Measurements from ENCODE around the gene ASB6.
"Not testable (repeated sequence)": the region's sequence is repeated elsewhere in the genome, so short reads cannot be mapped to it uniquely, and the experiment has no call there.

Gene ASB6

GRCh38 chr9:129640871-129641749 lies 841 bp downstream of the ASB6 start:
- no peak for DNase-seq

DNA sequence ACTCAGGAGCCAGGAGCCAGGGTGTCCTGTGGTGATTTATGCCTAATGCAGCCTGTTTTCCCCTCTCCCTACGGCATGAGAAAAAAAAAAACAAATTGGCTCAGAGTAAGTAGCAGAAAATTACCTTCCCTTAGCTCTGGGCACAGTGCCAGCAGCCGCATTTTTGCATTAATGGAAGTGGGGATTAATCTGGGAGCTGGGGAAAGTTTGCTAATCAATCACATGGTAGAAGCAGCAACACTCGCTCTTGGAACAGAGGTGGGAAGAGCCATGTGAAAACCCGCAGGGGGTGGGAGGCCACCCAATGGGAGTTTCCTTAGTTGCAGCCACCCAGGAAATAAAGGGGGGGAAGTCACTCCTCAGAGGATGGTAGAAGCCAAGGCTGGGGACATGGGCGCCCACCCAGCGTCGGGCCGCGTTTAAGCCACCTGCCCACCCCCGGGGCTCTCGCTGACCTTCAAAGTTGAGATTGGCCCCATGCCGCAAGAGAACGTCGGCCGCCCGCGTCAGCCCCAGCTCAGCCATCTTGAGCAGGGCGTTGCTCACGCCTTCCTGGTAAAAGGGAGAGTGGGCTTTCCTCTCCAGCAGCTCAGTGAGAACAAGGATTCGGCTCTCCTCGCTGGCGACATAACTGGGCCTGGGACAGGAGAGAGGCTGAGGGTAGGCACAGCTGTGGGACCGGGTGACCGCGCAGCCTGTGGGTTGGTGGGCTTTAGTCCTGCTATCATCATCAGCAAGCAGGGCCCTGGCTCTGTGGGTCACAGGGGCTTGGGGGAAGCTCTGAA lies 1.7 kb downstream of the ASB6 start:
- DNase-seq = no peak

- DNase-seq = no peak
Measured at GRCh38 chr9:129639756-129640085, 2.2 kb downstream of the ASB6 start.

GRCh38 chr9:129639034-129639630 lies 2.8 kb downstream of the ASB6 start:
- DNase-seq = no peak

GRCh38 chr9:129637673-129638439 lies 4.1 kb downstream of the ASB6 start:
- DNase-seq = no peak

DNA sequence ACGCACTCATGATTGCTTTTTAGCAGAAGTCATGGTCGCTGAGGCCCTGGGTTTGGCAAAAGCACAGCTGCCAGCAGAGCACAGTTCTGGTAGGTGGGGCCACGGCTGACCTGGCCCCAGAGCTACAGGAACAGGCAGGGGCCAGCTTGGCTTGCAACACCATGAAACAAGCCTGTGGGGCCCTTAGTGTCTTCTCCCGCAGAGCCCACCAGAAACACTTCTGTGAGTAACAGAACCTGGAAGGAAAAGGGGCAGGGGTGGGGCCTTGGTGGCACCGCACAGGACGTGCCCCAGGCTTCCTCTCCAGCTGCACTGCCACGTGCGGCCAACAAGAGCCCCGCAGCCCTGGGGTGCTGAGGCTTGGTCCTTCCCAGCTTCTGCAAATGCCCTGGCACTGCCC lies 4.8 kb downstream of the ASB6 start:
- DNase-seq = no peak

- DNase-seq = not testable (repeated sequence)
Measured at GRCh38 chr9:129636343-129636742, 5.6 kb downstream of the ASB6 start.

DNA sequence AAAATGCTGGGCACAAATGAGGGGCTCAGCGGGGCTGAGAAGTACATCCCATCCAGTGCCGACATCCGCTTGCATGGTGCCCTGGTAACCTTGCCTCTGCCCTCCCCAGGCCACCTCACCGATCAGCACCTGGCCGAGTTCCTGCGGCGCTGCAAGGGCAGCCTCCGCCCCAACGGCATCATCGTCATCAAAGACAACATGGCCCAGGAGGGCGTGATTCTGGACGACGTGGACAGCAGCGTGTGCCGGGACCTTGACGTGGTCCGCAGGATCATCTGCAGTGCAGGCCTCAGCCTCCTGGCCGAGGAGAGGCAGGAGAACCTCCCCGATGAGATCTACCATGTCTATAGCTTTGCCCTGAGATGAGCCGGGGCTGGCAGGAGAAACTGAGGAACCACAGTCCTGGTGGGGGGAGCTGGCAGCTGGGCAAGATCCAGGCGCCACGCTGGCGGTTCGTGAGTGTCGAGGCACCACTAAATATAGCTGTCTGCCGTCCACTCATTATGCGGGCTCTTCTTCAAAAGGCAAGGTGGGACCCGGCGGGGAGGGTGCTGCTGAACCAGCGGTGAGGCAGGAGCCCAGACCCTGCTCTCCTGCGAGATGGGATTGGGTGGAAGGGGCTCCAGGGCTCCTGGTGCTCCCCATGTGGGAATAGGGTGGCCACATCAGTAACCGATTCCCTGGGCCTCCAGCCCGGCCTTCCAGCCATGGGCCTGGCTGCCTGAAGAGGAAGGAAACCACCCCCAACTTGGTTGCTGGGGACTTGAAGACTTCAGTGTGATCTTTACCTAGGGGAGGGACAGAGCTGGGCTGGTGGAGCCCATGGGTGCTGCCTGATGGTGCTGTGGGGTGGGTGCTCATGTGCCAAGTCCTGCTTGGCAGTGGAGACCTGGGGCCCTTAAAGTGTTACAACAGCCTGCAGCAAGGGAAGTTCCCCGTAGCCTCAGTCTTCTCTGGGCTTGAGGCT lies 6.6 kb downstream of the ASB6 start:
- no peak for DNase-seq

GRCh38 chr9:129633848-129634247 lies 8.1 kb downstream of the ASB6 start:
- DNase-seq = no peak

DNA sequence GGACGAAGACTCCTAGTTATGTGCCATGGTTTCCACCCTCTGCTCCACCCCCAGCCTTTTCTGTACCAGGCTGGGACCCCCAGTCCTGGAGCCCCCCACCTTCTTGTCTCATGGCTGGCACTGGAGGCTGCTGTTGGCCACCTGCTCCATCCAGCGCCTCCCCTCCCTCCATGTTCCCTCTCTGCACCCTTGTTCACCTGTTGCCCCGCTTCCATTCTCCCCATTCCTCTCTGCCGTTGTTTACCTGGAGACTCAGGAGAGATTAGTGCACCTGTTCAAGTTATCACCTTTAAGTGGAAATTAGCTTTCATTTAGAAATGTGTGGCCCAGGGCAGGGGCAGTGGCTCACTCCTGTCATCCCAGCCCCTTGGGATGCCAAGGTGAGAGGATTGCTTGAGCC lies 8.7 kb downstream of the ASB6 start:
- DNase-seq = no peak

- no peak for DNase-seq
Measured at GRCh38 chr9:129632460-129632859, 9.5 kb downstream of the ASB6 start.

- DNase-seq = no peak
Measured at GRCh38 chr9:129631674-129632129, 10.2 kb downstream of the ASB6 start.

DNA sequence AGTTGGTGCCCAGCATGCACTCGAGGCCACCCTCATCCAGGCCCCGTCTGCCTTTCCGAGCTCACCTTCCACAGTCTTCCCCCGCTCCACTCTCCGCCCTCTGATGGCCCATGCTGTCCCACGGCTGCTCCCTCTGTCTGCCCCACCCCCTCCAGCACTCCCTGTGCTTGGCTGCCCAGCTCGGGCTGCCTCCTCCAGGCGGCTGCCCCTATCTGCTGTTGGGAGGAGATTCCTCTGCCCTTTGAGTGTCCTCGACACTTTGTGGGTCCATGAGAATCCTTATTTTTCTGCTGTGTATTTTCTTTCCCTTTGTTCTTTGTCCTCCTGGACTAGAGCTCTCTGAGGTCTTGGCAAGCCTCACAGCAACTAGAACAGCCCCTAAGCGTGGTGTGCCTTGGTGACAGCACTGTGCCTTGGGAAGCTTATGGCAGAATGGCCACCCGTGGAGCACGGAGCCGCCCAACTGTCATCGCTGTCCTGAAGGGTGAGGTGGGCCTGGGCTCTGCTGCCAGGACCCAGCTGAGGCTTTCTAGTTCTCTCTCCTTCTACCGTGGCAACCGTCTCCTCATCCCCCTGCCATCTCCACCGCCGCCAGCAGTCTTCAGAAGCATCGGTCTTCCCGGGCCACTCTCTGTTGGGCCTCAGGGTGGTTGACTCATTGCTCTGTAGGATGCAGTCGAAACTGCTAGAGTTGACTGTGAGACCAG lies 10.8 kb downstream of the ASB6 start:
- no peak for DNase-seq

GRCh38 chr9:129629251-129629820 lies 12.6 kb downstream of the ASB6 start:
- DNase-seq = no peak

GRCh38 chr9:129628709-129629108 lies 13.2 kb downstream of the ASB6 start:
- no peak for DNase-seq

GRCh38 chr9:129627556-129628440 lies 14.2 kb downstream of the ASB6 start:
- no peak for DNase-seq

DNA sequence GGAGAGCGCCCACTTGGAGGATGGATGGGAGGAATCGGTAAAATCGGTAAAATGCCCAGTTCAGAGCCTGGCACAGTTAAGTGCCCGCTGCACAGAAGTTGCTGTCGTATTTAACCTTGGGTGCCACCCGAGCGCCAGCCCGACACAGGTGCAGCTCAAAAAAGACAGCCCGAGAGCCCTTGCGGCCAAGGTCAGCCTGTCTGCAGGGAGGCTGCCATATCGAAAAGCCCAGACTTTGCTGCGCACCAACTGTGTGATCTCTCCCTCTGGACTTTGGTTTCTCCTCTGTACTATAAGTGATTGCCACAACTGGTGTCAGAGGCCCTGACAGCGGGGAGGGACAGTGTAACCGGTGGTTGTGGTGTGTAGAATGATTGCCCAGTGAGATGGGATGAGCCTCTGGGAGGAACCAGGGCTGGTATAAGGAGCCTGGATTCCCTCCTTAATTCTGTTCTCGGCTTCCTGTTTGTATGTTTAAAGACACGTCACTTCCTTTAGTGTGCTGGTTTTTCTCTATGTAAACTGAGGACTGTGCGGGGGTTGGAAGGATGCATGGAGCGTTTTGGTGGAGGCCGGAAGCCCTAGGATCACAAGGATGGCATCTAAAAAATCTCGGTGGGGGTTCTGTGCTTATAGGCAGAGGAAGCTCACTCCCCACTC lies 15.2 kb downstream of the ASB6 start:
- peak; percentile 27 for DNase-seq

GRCh38 chr9:129626079-129626624 lies 15.8 kb downstream of the ASB6 start, which contains the start of gene NTMT1:
Gene NTMT1, plus strand, starts transcription at chr9:129626163. Its CDS starts 6,541 bp downstream, at chr9:129632704.
- DNase-seq = peak; percentile 93

Data from effector CD4-positive, alpha-beta T cell (primary cell).